Measurements from ENCODE around the gene HBA2.
"Not testable (repeated sequence)": the region's sequence is repeated elsewhere in the genome, so short reads cannot be mapped to it uniquely, and the experiment has no call there.

Gene HBA2

GRCh38 chr16:159136-159849, 13.4 kb upstream of the HBA2 start:
- peak; percentile 49 for DNase-seq

- DNase-seq, result not testable (repeated sequence)
These were observed 12.4 kb upstream of the HBA2 start for GRCh38 chr16:160242-160641.

GRCh38 chr16:160691-161190, 11.9 kb upstream of the HBA2 start:
- DNase-seq, result no peak

GRCh38 chr16:162271-162991, 10.2 kb upstream of the HBA2 start:
- no peak for DNase-seq

DNA sequence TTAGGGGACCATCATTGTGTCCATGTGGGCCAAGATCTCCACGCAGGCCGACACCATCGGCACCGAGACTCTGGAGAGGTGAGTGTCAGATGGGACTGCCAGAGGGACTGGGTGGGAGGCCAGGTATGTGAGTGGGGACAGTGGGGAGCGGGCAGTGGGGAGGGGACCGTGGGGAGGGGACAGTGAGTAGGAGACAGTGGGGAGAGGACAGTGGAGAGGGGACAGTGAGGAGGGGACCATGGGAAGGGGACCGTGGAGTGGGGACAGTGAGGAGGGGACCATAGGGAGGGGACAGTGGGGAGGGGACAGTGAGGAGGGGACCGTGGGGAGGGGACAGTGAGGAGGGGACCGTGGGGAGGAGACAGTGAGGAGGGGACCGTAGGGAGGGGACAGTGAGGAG, 9.5 kb upstream of the HBA2 start:
- not testable (repeated sequence) for DNase-seq

DNA sequence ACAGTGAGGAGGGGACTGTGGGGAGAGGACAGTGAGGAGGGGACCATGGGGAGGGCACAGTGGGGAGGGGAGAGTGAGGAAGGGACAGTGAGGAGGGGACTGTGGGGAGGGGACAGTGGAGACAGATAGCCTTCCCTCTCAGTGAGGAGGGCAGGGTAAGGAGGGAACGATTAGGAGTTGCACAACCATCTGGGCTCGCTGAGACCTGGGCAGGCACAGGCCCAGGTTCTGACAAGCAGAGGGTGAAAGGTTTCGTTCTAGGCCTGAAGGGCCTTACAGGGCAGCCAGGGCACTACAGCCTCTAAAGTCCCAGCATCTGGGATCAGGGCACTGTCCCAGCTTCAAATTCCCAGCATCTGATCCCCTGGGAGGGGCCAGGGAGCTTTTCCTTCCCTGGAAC, 9.0 kb upstream of the HBA2 start:
- DNase-seq, result not testable (repeated sequence)

- DNase-seq, result not testable (repeated sequence)
These were observed 8.4 kb upstream of the HBA2 start for GRCh38 chr16:164134-164823.

DNA sequence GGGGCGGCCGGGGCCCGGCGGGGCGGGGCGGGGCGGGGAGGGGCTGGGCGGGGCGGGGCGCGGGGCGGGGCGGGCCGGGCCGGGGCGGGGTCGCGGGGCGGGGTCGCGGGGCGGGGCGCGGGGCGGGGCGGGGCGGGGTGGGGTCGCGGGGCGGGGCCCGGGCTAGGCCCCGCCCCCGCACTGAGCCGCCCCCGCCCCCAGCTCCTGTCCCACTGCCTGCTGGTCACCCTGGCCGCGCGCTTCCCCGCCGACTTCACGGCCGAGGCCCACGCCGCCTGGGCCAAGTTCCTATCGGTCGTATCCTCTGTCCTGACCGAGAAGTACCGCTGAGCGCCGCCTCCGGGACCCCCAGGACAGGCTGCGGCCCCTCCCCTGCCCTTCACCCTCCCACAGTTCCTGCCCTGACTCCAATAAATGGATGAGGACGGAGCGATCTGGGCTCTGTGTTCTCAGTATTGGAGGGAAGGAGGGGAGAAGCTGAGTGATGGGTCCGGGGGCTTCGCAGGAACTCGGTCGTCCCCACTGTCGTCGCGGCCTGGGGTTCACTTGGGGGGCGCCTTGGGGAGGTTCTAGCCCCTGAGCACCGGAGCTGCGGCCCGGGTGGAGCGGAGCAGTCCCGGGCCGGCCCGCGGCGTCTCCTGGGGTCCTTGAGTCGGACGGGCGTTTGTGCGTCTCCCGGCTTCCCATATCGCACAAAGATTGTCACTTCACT, 7.7 kb upstream of the HBA2 start:
- DNase-seq, result peak; percentile 47

DNA sequence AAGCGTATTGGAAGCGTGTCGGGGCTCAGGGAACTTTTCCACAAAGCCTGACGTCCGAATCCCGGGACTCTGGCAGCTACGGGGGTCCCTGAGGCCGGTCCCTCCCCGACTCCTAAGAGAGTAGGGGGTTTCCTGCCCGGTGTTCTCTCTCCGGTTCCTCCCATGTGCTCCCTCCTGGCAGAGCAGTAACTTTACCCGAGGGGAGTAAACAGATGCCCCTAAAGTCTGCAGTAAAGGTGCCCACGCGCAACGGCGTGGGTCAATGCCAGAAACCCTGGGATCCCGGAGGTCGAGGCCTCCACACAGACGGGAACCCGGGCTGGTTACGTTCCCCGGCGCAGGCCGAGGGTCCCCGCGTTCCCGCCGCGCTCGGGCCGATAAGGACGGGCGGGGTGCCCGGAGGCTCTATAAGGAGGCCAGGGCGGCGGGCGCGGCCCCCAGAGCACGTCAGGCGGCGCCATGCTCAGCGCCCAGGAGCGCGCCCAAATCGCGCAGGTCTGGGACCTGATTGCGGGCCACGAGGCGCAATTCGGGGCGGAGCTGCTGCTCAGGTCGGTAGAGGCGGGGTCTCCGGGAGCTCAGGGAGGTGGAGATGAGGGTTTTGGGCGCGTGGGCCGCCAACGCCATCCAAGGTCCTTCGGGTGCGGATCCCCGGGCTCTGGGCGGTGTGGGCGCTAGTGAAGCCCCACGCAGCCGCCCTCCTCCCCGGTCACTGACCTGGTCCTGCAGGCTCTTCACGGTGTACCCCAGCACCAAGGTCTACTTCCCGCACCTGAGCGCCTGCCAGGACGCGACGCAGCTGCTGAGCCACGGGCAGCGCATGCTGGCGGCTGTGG, 6.9 kb upstream of the HBA2 start, which contains the start of gene HBM:
Gene HBM, plus strand, starts transcription at position 440 of the 836 bp plus-strand sequence. Its CDS starts 20 bp downstream, at position 460.
- peak; percentile 45 for DNase-seq

DNA sequence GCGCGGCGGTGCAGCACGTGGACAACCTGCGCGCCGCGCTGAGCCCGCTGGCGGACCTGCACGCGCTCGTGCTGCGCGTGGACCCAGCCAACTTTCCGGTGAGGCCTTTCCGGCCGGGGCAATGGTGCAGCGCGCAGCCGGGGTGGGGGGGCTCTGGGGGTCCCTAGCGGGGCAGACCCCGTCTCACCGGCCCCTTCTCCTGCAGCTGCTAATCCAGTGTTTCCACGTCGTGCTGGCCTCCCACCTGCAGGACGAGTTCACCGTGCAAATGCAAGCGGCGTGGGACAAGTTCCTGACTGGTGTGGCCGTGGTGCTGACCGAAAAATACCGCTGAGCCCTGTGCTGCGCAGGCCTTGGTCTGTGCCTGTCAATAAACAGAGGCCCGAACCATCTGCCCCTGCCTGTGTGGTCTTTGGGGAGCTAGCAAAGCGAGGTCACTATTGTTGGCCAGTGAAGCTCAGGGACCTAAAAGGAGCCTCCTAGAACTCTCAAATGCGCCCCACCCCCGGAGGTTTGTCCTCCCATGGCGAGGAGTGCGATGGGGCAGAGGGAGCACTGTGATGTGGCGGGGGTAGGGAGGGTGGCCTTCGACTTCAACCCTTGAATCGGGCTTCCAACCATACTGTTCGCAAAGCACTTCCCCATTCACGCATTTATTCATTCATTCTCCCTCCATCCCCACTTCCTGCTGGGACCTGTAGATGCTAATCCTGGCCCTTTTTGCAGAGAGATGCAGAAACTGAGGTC, 6.1 kb upstream of the HBA2 start:
- DNase-seq, result no peak

DNA sequence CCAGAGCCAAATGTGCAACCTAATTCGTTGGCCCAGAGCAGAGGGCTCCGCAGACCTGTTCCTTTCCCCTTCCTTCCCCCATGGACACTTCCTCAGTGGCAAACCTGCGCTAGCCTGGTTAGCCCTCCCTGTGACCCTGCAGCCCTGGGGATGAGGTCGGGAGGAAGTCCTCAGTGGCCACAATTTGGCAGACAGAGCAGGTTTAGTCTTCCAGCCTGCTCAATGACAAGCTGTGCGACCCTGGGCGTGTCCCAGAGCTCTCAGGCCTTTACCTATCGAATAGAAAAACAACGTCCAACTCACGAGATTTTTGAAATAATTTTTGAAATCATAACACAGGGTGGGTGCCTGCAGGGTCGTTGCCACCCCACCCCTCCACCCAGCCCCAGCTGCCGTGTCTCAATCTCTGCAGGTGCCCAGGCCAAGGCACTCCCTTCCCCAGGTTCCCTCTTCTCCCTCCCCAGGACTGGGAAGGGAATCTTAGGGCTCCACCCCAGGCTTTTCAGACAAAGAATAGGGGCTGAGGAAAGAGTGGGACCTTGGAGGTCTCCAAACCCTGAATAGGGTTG, 5.5 kb upstream of the HBA2 start:
- DNase-seq, result no peak

- peak; percentile 86 for DNase-seq
These were observed 4.3 kb upstream of the HBA2 start for GRCh38 chr16:168424-168823.

- peak; percentile 84 for DNase-seq
These were observed 3.7 kb upstream of the HBA2 start for GRCh38 chr16:169014-169413.

GRCh38 chr16:170088-170507, 2.6 kb upstream of the HBA2 start:
- peak; percentile 77 for DNase-seq

DNA sequence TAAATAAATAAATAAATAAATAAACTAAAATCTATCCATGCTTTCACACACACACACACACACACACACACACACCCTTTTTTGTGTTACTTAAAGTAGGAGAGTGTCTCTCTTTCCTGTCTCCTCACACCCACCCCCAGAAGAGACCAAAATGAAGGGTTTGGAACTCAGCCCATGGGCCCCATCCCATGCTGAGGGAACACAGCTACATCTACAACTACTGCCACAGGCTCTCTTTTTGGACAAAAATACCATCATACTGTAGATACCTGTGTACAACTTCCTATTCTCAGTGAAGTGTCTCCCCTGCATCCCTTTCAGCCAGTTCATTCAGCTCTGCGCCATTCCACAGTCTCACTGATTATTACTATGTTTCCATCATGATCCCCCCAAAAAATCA, 1.9 kb upstream of the HBA2 start:
- no peak for DNase-seq

DNA sequence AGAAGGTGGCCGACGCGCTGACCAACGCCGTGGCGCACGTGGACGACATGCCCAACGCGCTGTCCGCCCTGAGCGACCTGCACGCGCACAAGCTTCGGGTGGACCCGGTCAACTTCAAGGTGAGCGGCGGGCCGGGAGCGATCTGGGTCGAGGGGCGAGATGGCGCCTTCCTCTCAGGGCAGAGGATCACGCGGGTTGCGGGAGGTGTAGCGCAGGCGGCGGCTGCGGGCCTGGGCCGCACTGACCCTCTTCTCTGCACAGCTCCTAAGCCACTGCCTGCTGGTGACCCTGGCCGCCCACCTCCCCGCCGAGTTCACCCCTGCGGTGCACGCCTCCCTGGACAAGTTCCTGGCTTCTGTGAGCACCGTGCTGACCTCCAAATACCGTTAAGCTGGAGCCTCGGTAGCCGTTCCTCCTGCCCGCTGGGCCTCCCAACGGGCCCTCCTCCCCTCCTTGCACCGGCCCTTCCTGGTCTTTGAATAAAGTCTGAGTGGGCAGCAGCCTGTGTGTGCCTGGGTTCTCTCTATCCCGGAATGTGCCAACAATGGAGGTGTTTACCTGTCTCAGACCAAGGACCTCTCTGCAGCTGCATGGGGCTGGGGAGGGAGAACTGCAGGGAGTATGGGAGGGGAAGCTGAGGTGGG, 657 bp downstream of the HBA2 start:
- DNase-seq, result not testable (repeated sequence)

DNA sequence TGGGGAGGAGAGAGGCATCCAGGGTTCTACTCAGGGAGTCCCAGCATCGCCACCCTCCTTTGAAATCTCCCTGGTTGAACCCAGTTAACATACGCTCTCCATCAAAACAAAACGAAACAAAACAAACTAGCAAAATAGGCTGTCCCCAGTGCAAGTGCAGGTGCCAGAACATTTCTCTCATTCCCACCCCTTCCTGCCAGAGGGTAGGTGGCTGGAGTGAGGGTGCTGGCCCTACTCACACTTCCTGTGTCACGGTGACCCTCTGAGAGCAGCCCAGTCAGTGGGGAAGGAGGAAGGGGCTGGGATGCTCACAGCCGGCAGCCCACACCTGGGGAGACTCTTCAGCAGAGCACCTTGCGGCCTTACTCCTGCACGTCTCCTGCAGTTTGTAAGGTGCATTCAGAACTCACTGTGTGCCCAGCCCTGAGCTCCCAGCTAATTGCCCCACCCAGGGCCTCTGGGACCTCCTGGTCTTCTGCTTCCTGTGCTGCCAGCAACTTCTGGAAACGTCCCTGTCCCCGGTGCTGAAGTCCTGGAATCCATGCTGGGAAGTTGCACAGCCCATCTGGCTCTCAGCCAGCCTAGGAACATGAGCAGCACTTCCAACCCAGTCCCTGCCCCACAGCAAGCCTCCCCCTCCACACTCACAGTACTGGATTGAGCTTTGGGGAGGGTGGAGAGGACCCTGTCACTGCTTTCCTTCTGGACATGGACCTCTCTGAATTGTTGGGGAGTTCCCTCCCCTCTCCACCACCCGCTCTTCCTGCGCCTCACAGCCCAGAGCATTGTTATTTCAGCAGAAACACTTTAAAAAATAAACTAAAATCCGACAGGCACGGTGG, 1.5 kb downstream of the HBA2 start:
- peak; percentile 61 for DNase-seq

DNA sequence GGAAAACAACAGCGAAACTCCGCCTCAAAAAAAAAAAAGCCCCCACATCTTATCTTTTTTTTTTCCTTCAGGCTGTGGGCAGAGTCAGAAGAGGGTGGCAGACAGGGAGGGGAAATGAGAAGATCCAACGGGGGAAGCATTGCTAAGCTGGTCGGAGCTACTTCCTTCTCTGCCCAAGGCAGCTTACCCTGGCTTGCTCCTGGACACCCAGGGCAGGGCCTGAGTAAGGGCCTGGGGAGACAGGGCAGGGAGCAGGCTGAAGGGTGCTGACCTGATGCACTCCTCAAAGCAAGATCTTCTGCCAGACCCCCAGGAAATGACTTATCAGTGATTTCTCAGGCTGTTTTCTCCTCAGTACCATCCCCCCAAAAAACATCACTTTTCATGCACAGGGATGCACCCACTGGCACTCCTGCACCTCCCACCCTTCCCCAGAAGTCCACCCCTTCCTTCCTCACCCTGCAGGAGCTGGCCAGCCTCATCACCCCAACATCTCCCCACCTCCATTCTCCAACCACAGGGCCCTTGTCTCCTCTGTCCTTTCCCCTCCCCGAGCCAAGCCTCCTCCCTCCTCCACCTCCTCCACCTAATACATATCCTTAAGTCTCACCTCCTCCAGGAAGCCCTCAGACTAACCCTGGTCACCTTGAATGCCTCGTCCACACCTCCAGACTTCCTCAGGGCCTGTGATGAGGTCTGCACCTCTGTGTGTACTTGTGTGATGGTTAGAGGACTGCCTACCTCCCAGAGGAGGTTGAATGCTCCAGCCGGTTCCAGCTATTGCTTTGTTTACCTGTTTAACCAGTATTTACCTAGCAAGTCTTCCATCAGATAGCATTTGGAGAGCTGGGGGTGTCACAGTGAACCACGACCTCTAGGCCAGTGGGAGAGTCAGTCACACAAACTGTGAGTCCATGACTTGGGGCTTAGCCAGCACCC, 2.6 kb downstream of the HBA2 start:
- DNase-seq, result peak; percentile 24

Measured in NCI-H69 (cell line).